ENCODE data around the gene IRS2.

DNA sequence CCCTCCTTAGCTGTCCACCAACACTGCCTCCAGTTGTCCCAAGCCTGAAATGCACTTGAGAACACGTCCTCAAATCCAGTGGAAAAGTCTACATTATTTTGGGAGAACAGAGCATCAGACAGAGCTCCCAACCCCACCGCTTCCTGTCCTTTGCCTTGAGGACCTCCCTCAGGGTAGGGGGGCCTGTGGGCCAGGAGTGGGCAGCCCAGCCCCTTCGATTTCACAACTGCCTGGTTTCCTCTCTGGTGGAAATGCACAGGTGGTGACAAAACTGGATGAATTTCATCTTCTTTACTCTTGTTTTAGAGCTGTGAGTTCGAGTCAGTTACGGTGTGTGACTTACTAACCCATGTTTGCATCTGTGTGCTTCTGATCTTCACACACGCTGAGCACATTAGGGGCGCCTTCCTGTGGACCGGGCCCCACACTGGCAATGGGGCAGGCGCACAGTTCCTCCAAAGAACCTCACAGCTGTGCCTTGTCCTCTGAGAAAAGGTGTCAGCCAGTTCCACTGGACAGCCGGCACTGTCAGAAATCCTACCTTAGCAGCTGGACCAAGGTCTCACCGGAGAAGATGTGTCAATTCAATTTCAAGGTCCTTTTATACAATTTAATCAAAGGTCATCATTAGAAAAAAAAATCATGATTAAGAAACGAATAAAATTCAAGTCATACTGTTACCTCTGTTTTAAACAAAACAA is 80.2 kb downstream of the IRS2 start:
- TF ChIP-seq, protein P1, sequence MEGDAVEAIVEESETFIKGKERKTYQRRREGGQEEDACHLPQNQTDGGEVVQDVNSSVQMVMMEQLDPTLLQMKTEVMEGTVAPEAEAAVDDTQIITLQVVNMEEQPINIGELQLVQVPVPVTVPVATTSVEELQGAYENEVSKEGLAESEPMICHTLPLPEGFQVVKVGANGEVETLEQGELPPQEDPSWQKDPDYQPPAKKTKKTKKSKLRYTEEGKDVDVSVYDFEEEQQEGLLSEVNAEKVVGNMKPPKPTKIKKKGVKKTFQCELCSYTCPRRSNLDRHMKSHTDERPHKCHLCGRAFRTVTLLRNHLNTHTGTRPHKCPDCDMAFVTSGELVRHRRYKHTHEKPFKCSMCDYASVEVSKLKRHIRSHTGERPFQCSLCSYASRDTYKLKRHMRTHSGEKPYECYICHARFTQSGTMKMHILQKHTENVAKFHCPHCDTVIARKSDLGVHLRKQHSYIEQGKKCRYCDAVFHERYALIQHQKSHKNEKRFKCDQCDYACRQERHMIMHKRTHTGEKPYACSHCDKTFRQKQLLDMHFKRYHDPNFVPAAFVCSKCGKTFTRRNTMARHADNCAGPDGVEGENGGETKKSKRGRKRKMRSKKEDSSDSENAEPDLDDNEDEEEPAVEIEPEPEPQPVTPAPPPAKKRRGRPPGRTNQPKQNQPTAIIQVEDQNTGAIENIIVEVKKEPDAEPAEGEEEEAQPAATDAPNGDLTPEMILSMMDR (conservative IDR thresholded peaks at IDR 0.05 in 1 of 2, IDR thresholded peaks at IDR 0.05 in 1 of 2; ENCODE audit: low read depth in 1 of 2, low read length in 2 of 2), result no peak
- TF ChIP-seq EZH2 (IDR thresholded peaks at IDR 0.05; ENCODE audit: low read length, missing control alignments), result no peak

Data from fibroblast of lung (primary cell).